Adrenal gland (tissue), 5 donors: ENCODE results near the gene ADAMTSL1.

Experiments
- CTCF ChIP-seq, 6 experiments: fragments of 450-650 bp in 4 of 6; fragments of 200-600 bp in 2 of 6; sonication (generic) in 1 of 6; IDR thresholded peaks; 1 replicate in 5 of 6; 2 replicates in 1 of 6; pipeline versions ENCODE4 v1.5.1 to v1.8.0; 2016 to 2021; ENCODE audit warnings: antibody characterized with exemption in 6 of 6, mild to moderate bottlenecking in 2 of 6, moderate library complexity in 1 of 6
- POLR2A ChIP-seq, 2 donors: fragments of 450-650 bp; IDR thresholded peaks; one replicate each; pipeline ENCODE4 v1.6.1; 2017; ENCODE audit warnings: antibody characterized with exemption in 2 of 2, mild to moderate bottlenecking in 2 of 2, moderate library complexity in 1 of 2
- donor health status: DM: no; HTN: no; CAD: no.

- TF ChIP-seq CTCF (IDR thresholded peaks at IDR 0.05) (no peak), POLR2A (IDR thresholded peaks at IDR 0.05) (no peak)
These were observed 383.8 kb downstream of the ADAMTSL1 start for GRCh38 chr9:18857769-18858168.
